Osteocyte (in vitro differentiated cells): ENCODE measurements around the gene ABI3BP. TPM values are rescaled to one million over a fixed set of nuclear protein-coding genes. Genes with fewer than 3 reads are reported as not detected.
"Not testable (repeated sequence)": the region's sequence is repeated elsewhere in the genome, so short reads cannot be mapped to it uniquely, and the experiment has no call there.

Experiments used
- DNase-seq: peaks from one replicate; pipeline ENCODE4 v3.0.0; 2021; ENCODE audit warnings: mixed read lengths; ENCODE audit not compliant: unreplicated experiment; ENCODE audit errors: extremely low spot score
- H3K27ac Mint-ChIP-seq: one replicate; pipeline ENCODE4 v1.8.0; 2021; ENCODE audit warnings: mild to moderate bottlenecking, mixed read lengths; ENCODE audit not compliant: unreplicated experiment
- H3K27me3 Mint-ChIP-seq: one replicate; pipeline ENCODE4 v1.8.0; 2021; ENCODE audit warnings: mixed read lengths; ENCODE audit not compliant: unreplicated experiment
- H3K36me3 Mint-ChIP-seq: one replicate; pipeline ENCODE4 v1.8.0; 2021; ENCODE audit warnings: mixed read lengths; ENCODE audit not compliant: unreplicated experiment
- H3K4me1 Mint-ChIP-seq: one replicate; pipeline ENCODE4 v1.8.0; 2021; ENCODE audit warnings: mixed read lengths; ENCODE audit not compliant: unreplicated experiment
- H3K4me3 Mint-ChIP-seq: one replicate; pipeline ENCODE4 v1.8.0; 2021; ENCODE audit warnings: mild to moderate bottlenecking, moderate library complexity, mixed read lengths; ENCODE audit not compliant: unreplicated experiment
- H3K9me3 Mint-ChIP-seq: one replicate; pipeline ENCODE4 v1.8.0; 2021; ENCODE audit warnings: mixed read lengths; ENCODE audit not compliant: unreplicated experiment
- total RNA-seq: library from RNA; stranded (reverse); gene quantifications from 2 replicates; pipeline ENCODE4 v1.2.1, GENCODE V29; 2021
- TF ChIP-seq, protein P1 (sequence below): fragments of 200-600 bp; sonication (generic); IDR thresholded peaks from 2 replicates; pipeline ENCODE4 v1.5.0; 2021; ENCODE audit warnings: antibody characterized with exemption, mild to moderate bottlenecking, moderate library complexity

Gene ABI3BP
- total RNA-seq, 1 donor from 2014 or later = 157 TPM

GRCh38 chr3:100954199-100954935 is 38.9 kb downstream of the ABI3BP start:
- Mint-ChIP-seq H3K4me3 (no peak overlapping the region), H3K4me1 (peaks cover 26% of the 10 kb centered on the region), H3K27ac (peak overlapping the region; percentile 83), H3K36me3 (peaks cover 1% of the 10 kb centered on the region), H3K27me3 (no peaks in the 10 kb centered on the region), H3K9me3 (peaks cover 5% of the 10 kb centered on the region)
- DNase-seq = no peak
- TF ChIP-seq, protein P1, sequence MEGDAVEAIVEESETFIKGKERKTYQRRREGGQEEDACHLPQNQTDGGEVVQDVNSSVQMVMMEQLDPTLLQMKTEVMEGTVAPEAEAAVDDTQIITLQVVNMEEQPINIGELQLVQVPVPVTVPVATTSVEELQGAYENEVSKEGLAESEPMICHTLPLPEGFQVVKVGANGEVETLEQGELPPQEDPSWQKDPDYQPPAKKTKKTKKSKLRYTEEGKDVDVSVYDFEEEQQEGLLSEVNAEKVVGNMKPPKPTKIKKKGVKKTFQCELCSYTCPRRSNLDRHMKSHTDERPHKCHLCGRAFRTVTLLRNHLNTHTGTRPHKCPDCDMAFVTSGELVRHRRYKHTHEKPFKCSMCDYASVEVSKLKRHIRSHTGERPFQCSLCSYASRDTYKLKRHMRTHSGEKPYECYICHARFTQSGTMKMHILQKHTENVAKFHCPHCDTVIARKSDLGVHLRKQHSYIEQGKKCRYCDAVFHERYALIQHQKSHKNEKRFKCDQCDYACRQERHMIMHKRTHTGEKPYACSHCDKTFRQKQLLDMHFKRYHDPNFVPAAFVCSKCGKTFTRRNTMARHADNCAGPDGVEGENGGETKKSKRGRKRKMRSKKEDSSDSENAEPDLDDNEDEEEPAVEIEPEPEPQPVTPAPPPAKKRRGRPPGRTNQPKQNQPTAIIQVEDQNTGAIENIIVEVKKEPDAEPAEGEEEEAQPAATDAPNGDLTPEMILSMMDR = no peak

DNA sequence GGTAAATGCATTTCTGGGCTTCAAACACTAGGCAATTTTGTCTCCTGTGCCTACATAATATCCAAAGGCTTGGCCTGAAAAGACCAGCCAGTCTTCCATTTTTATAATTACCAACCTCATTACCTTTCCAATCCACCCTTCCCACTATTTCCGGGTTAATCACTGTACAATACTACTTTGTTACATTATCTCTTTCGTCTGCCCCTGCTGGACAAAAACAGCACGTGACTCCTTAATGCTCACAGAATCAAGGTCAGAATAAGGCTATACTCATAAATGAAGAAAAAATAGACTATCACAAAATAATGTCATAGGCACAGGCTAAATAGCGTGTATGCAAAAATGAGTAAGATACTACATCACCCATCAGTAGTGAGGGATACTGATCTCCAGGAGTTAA is 40.1 kb downstream of the ABI3BP start:
- H3K36me3 Mint-ChIP-seq = no peaks in the 10 kb centered on the region
- H3K27me3 Mint-ChIP-seq = no peaks in the 10 kb centered on the region
- no peak overlapping the region for H3K27ac Mint-ChIP-seq
- H3K9me3 Mint-ChIP-seq = no peaks in the 10 kb centered on the region
- TF ChIP-seq, protein P1 = peak; percentile 22
- H3K4me3 Mint-ChIP-seq = no peak overlapping the region
- no peak for DNase-seq
- H3K4me1 Mint-ChIP-seq = peaks cover 26% of the 10 kb centered on the region

DNA sequence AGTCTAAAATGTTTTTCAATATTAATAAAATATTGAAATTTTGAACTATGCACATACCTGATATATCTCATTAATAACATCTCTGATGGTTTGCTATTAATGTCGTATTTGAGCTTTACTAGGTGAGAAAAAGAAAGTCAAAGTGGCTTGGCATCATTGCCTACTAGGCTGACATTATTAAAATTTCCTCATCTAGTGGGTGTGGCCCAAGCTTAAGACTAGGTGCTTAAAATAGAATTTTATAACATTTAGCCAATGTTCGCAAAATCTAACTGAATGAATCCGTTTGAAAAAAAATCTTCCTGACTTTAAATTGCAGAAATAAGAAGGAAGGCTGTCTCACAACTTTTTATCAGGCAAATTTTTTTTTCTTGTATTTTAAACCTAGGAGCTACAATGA is 46.1 kb downstream of the ABI3BP start:
- TF ChIP-seq, protein P1 = no peak
- Mint-ChIP-seq H3K27ac (no peak overlapping the region), H3K4me3 (no peak overlapping the region), H3K36me3 (no peaks in the 10 kb centered on the region), H3K4me1 (peaks cover 17% of the 10 kb centered on the region), H3K9me3 (no peaks in the 10 kb centered on the region), H3K27me3 (no peaks in the 10 kb centered on the region)
- no peak for DNase-seq

DNA sequence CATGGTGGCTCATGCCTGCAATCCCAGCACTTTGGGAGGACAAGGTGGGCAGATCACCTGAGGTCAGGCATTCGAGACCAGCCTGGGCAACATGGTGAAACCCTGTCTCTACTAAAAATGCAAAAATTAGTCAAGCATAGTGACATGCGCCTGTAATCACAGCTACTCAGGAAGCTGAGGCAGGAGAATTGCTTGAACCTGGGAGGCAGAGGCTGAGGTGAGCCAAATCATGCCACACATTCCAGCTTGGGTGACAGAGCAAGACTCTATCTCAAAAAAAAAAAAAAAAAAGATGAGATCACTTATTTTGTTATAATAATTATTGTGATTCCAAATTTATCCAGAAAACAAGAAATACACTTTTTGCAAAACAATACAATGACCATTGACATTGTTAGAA is 47.1 kb downstream of the ABI3BP start:
- H3K9me3 Mint-ChIP-seq, H3K27me3 Mint-ChIP-seq, H3K4me3 Mint-ChIP-seq, DNase-seq, H3K27ac Mint-ChIP-seq, H3K36me3 Mint-ChIP-seq: not testable (repeated sequence)
- H3K4me1 Mint-ChIP-seq = peaks cover 19% of the 10 kb centered on the region

DNA sequence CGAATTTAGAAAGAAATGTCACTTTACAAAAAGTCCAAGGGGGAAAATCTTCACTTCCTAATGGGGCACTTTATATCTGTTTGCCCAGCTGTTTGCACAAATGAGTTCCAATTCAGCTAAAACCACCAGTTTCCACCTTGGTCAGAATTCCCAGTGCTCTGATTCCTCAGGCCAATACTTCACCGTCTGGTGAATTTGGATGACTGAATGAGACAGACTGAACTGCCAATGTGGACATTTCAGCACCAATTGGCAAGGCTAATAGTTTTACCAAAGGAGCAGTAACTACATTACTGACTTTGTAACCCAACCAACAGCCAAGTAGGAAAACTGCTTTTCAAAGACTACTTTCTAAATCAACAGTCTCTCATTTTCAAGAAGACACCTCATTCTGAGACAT is 51.8 kb downstream of the ABI3BP start:
- no peak overlapping the region for H3K27ac Mint-ChIP-seq
- H3K4me3 Mint-ChIP-seq = no peak overlapping the region
- no peak for DNase-seq
- H3K27me3 Mint-ChIP-seq = no peaks in the 10 kb centered on the region
- TF ChIP-seq, protein P1 = no peak
- H3K9me3 Mint-ChIP-seq = no peaks in the 10 kb centered on the region
- no peaks in the 10 kb centered on the region for H3K36me3 Mint-ChIP-seq
- H3K4me1 Mint-ChIP-seq = peaks cover 3% of the 10 kb centered on the region
